Islet of Langerhans (tissue), 1 donor: ENCODE results near the gene ATP1B4.

Experiments
- FAIRE-seq: peaks from one replicate; lab custom pipeline; 2011; peaks lifted over from hg19 to GRCh38; lab: Jason Lieb, UNC

ATP1B4 gene

GRCh38 chrX:120377179-120377578 is 15.3 kb downstream of the ATP1B4 start:
- FAIRE-seq, result no peak

- no peak for FAIRE-seq
These were observed 15.8 kb downstream of the ATP1B4 start for GRCh38 chrX:120377715-120378114.

- FAIRE-seq, result no peak
These were observed 16.7 kb downstream of the ATP1B4 start for GRCh38 chrX:120378570-120378969.

- no peak for FAIRE-seq
These were observed 18.2 kb downstream of the ATP1B4 start for GRCh38 chrX:120379937-120380681.

GRCh38 chrX:120380699-120381098 is 18.8 kb downstream of the ATP1B4 start:
- peak; percentile 78 for FAIRE-seq

GRCh38 chrX:120401301-120401700 is 39.4 kb downstream of the ATP1B4 start:
- FAIRE-seq, result no peak

- no peak for FAIRE-seq
These were observed 40.5 kb downstream of the ATP1B4 start for GRCh38 chrX:120402369-120402768.

- FAIRE-seq, result no peak
These were observed 44.7 kb downstream of the ATP1B4 start for GRCh38 chrX:120406638-120407037.

GRCh38 chrX:120408168-120408567 is 46.3 kb downstream of the ATP1B4 start:
- FAIRE-seq, result no peak

GRCh38 chrX:120419463-120419862 is 57.6 kb downstream of the ATP1B4 start:
- no peak for FAIRE-seq

GRCh38 chrX:120426599-120426998 is 64.7 kb downstream of the ATP1B4 start:
- FAIRE-seq, result no peak

GRCh38 chrX:120428309-120428708 is 66.4 kb downstream of the ATP1B4 start:
- FAIRE-seq, result no peak

- no peak for FAIRE-seq
These were observed 68.1 kb downstream of the ATP1B4 start for GRCh38 chrX:120429776-120430540.
